HL-60 (cell line): ENCODE measurements around the gene DPP10.
"Not testable (repeated sequence)": the region's sequence is repeated elsewhere in the genome, so short reads cannot be mapped to it uniquely, and the experiment has no call there.

ENCODE experiments used
- DNase-seq, 2 experiments: peaks; one replicate each; pipeline ENCODE4 v3.0.0-alpha.2; 2010 to 2020; ENCODE audit warnings: low read depth in 1 of 2, low spot score in 1 of 2
- H3K27ac ChIP-seq: fragments of 250-450 bp; sonication (Bioruptor Pico); replicated peaks from 2 replicates; pipeline ENCODE4 v1.5.1; 2020; ENCODE audit warnings: mild to moderate bottlenecking, moderate library complexity
- H3K27me3 ChIP-seq: fragments of 250-450 bp; sonication (Bioruptor Pico); 2 replicates; pipeline ENCODE4 v1.5.1; 2021; ENCODE audit warnings: mild to moderate bottlenecking, moderate library complexity; ENCODE audit not compliant: insufficient read depth, poor library complexity, severe bottlenecking
- H3K4me3 ChIP-seq: replicated peaks from 2 replicates; pipeline ENCODE4 v1.5.1; 2011; ENCODE audit warnings: mild to moderate bottlenecking, control low read depth, low read length; ENCODE audit not compliant: insufficient read depth
- GABPA ChIP-seq: IDR thresholded peaks from 2 replicates; pipeline ENCODE4 v1.6.1; 2012; ENCODE audit warnings: low read depth
- POLR2AphosphoS5 ChIP-seq: IDR thresholded peaks from 2 replicates; pipeline ENCODE4 v1.6.1; 2012; ENCODE audit warnings: low read depth
- SPI1 ChIP-seq: IDR thresholded peaks from 2 replicates; pipeline ENCODE4 v1.6.1; 2012; ENCODE audit warnings: low read depth, mild to moderate bottlenecking, borderline replicate concordance
- TF ChIP-seq, protein P1 (sequence below): IDR thresholded peaks from one replicate; pipeline ENCODE4 v1.5.1; 2011; ENCODE audit warnings: low read length, control low read depth, inconsistent platforms; ENCODE audit not compliant: insufficient read depth
- TF ChIP-seq, protein P2 (sequence below): IDR thresholded peaks from 2 replicates; pipeline ENCODE4 v1.6.1; 2012; ENCODE audit warnings: low read depth; ENCODE audit not compliant: insufficient replicate concordance

Gene DPP10

DNA sequence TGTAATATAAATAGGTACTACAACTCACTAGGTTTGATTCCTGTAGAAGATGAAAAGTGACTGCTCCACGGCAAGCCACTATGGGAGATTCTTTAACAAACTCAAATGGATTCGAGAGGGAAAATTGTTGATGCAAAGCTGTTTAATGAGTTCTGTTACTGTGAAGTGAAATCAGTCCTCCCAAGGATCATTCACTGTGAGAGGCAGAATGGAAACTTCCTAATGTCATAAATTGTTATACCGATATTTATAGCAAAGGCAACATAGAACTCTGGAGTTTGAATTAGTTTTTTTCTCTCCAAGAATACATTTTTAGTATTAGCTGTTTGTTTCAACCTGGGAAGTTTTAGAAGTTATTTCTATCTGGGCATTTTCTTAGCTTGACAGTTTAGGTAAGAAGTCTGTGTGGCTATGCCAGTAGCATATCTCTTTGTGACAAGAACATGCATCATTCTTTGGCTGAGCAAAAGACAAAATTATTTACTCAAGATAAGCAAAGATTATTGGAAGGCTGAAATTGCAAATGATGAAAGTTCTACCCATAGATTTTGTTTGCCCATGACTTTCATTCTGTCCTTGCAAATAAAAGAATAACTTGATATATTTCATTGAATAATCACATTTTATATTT is 979.7 kb downstream of the DPP10 start:
- TF ChIP-seq SPI1 (no peak), POLR2AphosphoS5 (no peak), GABPA (no peak)
- TF ChIP-seq, protein P1, sequence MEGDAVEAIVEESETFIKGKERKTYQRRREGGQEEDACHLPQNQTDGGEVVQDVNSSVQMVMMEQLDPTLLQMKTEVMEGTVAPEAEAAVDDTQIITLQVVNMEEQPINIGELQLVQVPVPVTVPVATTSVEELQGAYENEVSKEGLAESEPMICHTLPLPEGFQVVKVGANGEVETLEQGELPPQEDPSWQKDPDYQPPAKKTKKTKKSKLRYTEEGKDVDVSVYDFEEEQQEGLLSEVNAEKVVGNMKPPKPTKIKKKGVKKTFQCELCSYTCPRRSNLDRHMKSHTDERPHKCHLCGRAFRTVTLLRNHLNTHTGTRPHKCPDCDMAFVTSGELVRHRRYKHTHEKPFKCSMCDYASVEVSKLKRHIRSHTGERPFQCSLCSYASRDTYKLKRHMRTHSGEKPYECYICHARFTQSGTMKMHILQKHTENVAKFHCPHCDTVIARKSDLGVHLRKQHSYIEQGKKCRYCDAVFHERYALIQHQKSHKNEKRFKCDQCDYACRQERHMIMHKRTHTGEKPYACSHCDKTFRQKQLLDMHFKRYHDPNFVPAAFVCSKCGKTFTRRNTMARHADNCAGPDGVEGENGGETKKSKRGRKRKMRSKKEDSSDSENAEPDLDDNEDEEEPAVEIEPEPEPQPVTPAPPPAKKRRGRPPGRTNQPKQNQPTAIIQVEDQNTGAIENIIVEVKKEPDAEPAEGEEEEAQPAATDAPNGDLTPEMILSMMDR, result no peak
- TF ChIP-seq, protein P2, sequence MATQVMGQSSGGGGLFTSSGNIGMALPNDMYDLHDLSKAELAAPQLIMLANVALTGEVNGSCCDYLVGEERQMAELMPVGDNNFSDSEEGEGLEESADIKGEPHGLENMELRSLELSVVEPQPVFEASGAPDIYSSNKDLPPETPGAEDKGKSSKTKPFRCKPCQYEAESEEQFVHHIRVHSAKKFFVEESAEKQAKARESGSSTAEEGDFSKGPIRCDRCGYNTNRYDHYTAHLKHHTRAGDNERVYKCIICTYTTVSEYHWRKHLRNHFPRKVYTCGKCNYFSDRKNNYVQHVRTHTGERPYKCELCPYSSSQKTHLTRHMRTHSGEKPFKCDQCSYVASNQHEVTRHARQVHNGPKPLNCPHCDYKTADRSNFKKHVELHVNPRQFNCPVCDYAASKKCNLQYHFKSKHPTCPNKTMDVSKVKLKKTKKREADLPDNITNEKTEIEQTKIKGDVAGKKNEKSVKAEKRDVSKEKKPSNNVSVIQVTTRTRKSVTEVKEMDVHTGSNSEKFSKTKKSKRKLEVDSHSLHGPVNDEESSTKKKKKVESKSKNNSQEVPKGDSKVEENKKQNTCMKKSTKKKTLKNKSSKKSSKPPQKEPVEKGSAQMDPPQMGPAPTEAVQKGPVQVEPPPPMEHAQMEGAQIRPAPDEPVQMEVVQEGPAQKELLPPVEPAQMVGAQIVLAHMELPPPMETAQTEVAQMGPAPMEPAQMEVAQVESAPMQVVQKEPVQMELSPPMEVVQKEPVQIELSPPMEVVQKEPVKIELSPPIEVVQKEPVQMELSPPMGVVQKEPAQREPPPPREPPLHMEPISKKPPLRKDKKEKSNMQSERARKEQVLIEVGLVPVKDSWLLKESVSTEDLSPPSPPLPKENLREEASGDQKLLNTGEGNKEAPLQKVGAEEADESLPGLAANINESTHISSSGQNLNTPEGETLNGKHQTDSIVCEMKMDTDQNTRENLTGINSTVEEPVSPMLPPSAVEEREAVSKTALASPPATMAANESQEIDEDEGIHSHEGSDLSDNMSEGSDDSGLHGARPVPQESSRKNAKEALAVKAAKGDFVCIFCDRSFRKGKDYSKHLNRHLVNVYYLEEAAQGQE, result no peak
- Histone ChIP-seq H3K27ac (no peak overlapping the region), H3K4me3 (no peak overlapping the region), H3K27me3 (no peaks in the 10 kb centered on the region)
- no peak for DNase-seq

DNA sequence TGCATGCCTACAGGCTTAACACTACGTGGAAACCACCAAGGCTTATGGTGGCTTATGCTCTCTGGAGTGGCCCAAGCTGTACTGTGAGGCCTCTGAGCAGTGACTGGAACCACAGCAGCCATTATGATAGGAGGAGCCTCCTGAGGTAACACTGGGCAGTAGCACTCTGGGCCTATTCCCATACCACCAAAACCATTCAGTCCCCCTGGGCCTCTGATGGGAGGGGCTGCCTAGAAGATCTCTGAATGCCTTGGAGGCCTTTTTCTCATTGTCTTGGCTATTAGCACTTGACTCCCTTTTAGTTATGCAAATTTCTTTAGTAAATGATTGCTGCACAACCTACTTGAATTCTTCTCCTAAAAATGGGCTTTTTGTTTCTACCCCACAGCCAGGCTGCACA is 985.0 kb downstream of the DPP10 start:
- Histone ChIP-seq H3K4me3 (no peak overlapping the region), H3K27me3 (no peaks in the 10 kb centered on the region), H3K27ac (no peak overlapping the region)
- TF ChIP-seq POLR2AphosphoS5 (no peak), SPI1 (no peak), GABPA (no peak)
- TF ChIP-seq, protein P1, result no peak
- TF ChIP-seq, protein P2, result no peak
- DNase-seq, result no peak

DNA sequence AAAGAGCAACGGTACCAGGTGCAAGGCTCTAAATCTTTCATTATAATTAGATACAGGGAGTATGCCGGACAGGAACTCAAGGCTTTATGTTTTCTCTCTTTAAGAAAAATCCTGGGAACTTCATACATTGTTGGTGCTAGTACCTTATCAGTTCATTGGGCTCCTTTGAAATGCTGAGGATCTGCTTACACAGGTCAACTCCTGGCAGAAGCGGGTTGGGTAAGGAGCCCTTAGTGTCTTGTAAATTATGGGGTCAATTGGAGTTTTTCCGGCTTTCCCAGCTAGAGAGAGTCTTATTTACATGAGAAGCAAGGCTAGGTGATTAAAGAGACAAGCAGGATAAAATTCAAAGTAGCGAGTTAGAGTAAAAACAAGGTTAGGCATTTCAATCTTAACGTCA is 998.3 kb downstream of the DPP10 start:
- not testable (repeated sequence) for H3K27me3 ChIP-seq, DNase-seq, H3K4me3 ChIP-seq, H3K27ac ChIP-seq

DNA sequence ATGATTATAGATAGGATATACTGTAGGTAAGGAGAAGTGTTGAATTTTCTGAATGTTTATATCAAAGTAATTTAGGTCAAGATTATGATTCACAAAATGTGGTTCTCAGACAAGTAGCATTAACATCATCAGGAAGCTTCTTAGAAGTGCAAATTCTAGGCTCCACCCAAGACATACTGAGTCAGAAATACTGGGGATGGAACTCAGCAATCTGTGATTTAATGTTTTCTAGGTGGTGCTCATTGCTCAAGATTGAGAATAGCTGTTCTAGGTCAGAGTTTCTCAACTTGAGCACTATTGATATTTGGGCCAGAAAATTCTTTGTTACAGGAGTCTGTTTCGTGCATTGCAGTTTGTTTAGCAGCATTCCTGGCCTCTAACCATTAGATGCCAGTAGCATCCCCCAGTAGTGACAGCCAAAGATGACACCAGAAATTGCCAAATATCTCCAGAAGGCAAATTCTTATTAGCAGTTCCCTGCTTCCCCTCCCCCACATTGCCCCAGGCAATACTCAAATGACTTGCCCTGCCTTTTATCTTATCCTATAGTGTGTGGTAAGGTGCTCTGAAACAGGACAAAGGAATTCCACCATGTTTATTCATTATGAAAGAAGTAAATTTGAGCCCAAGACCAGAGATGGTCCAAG is 1001.2 kb downstream of the DPP10 start:
- H3K27ac ChIP-seq, result no peak overlapping the region
- no peak for TF ChIP-seq SPI1
- TF ChIP-seq POLR2AphosphoS5, result no peak
- TF ChIP-seq, protein P2, result no peak
- no peak for TF ChIP-seq GABPA
- TF ChIP-seq, protein P1, result no peak
- DNase-seq, result no peak
- H3K4me3 ChIP-seq, result no peak overlapping the region
- no peaks in the 10 kb centered on the region for H3K27me3 ChIP-seq
